Activated T-cell treated with anti-CD3 and anti-CD28 coated beads, Interleukin-2, amount 50 U/mL, for 48 hours (primary cell): Measurements from ENCODE around the gene C16orf74.

Source experiments
- DNase-seq, 2 experiments: peaks; one replicate each; pipeline ENCODE4 v3.0.0-alpha.2; 2020

The C16orf74 gene

GRCh38 chr16:85689950-85690320, 61.0 kb downstream of the C16orf74 start:
- no peak for DNase-seq

DNA sequence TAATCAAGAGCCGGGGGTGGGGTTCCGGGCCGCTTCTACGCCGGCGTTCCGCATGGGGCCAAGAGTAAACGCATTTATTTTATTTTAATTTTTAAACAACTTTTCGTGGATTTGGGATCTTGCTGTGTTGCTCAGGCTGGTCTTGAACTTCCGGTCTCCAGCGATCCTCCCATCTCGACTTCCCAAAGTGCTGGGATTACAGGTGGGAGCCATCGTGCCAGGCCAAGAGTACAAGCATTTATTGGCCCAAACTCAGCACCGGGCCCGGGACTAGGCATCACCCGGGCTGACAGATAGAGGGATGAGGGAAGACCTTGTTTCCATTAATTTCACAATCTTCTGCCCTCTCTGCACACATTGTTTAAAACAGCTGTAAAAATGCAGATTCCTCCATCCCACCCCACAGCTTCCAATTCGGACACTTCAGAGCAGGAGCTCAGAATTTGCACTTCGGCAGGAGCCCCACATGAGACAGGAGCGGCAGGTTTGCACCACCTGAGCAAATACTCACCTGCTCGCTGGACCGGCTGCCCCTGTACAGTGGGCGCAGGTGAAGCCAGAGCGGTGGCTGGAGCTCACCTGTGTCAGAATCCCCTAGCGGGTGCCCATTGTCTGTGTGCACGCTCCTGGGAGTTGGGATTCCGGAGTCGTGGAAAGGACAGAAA, 61.5 kb downstream of the C16orf74 start:
- DNase-seq: no peak

DNA sequence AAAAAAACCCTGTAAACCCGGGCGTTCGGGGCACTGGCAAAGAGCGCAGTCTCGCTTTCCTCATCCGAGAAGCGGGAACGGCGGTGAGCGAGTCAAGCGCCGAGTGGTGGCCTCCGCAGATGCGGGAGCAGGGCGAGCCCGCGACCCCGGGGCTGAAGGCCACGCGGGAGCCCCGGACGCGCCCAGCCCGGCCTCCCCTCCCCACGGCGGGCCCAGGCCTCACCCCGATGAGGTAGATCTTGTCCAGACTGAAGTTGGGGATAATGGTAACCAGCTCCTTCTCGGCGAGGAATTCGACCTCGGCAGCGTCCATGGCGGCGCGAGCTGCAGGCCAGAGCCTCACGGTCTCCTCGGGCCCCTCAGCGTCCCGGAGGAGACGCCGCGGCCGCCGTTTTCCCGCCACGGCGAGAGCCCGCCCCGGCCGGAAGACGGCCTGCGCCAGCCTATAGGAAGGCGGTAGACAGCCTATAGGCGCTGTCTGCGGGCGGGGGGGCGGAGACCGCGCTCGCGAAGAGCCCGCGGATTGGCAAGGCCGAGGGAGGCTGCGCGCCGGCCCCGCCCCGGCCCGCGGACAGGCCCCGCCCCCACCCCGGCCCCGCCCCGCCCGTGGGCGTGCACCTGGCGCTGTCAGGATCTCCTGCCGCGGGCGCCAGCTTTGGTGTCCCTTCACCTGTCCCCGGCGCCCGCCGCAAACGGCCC, 62.2 kb downstream of the C16orf74 start, which contains the start of gene GINS2:
Gene GINS2 (minus strand): TSS at position 369 of the 699 bp plus-strand sequence. CDS start 56 bp downstream, at position 313.
- DNase-seq: peak; percentile 93 to 95

- peak; percentile 50 to 58 for DNase-seq
Observed at GRCh38 chr16:85687651-85688471, 63.0 kb downstream of the C16orf74 start.

- DNase-seq: peak; percentile 50 to 59
Observed at GRCh38 chr16:85686912-85687591, 63.8 kb downstream of the C16orf74 start.

GRCh38 chr16:85685251-85685650, 65.6 kb downstream of the C16orf74 start:
- DNase-seq: no peak

DNA sequence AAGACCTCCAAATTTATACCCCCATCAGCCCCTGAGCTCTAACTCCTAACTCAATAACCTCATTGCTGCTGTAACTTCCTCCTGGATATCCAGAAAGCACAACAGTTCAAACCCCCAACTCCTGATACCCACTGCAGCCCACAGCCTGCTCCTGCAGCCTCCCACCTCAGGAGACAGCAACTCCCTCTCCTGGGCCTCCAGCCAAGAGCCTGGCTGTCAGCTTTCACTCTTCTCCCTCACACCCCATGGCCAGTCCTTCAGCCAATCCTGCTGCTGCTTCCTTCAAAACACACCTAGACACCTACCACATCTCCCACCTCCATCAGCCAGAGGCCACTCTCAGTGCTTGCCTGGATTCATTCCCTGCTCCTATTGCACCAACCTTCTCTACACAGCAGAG, 67.5 kb downstream of the C16orf74 start:
- DNase-seq: no peak

GRCh38 chr16:85682516-85682915, 68.4 kb downstream of the C16orf74 start:
- DNase-seq: no peak

DNA sequence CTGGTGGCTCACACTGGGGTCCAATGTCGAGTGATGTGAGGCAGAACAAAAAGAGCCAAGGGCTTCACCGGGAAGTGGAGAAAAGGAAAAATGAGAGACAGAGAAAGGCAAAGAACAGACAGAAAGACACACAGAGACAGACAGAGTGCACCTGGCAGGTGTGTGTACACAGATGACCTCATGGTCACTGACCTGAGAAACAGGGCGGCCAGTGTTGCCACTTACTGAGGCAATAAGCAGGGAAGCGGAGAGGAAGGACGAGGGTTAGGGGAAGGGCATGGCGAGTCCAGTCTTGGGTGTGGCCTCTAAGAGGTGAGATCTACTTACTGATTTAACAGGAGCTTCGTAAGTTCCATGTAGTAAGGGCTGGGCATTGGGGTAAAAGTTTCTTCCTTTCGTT, 69.6 kb downstream of the C16orf74 start:
- DNase-seq: no peak

GRCh38 chr16:85680352-85680944, 70.4 kb downstream of the C16orf74 start:
- no peak for DNase-seq

- no peak for DNase-seq
Observed at GRCh38 chr16:85679870-85680269, 71.0 kb downstream of the C16orf74 start.

GRCh38 chr16:85678821-85679220, 72.1 kb downstream of the C16orf74 start:
- no peak for DNase-seq

DNA sequence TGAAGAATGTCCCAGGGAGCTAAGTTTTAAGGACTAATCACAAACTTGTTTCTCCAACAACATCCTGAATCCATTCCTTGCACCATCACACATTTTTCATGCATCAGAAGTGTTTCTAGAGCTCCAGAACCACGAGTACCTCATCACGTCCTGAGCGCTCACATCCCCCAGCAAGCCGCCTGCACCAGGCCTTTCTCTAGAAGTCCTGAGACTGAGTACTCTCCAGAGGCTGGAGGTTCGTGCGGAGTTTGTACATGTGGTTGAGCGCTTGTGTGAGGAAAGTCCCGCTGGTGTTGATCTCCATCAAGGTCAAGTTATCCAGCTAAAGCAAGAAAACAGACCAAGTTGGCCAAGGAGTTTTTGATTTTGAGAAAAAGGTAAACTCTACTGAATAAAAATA, 72.9 kb downstream of the C16orf74 start:
- no peak for DNase-seq

DNA sequence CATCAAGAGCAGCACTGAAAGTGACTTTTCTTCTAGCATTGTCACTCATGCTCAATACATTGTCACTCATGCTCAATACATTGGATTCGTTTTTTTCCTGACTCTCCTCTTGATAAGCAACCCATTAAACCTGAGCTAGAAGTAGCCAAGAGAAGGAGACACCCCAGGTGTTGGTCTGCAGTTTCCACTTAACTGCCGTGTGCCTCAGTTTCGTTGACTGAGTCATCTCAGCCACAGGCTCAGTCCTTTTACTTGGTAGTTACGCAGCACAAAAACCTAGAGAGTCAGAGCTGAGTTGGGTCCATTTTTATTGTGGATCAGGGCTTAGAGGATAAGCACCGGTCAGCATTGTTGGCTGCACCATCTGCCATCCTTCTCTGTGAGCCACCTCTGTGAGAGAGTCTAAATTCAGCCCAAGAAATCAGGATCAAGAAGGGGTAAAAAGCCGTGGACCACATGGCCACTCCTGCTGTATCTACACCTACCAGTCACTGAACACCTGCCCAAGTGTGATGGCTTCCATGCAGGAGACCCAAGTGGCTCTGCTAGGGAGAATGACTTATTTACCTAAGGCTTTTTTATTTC, 73.4 kb downstream of the C16orf74 start:
- no peak for DNase-seq

- DNase-seq: no peak
Observed at GRCh38 chr16:85676466-85676865, 74.4 kb downstream of the C16orf74 start.

- no peak for DNase-seq
Observed at GRCh38 chr16:85675251-85675874, 75.5 kb downstream of the C16orf74 start.

GRCh38 chr16:85674828-85675227, 76.1 kb downstream of the C16orf74 start:
- DNase-seq: no peak

- no peak for DNase-seq
Observed at GRCh38 chr16:85674418-85674755, 76.5 kb downstream of the C16orf74 start.

DNA sequence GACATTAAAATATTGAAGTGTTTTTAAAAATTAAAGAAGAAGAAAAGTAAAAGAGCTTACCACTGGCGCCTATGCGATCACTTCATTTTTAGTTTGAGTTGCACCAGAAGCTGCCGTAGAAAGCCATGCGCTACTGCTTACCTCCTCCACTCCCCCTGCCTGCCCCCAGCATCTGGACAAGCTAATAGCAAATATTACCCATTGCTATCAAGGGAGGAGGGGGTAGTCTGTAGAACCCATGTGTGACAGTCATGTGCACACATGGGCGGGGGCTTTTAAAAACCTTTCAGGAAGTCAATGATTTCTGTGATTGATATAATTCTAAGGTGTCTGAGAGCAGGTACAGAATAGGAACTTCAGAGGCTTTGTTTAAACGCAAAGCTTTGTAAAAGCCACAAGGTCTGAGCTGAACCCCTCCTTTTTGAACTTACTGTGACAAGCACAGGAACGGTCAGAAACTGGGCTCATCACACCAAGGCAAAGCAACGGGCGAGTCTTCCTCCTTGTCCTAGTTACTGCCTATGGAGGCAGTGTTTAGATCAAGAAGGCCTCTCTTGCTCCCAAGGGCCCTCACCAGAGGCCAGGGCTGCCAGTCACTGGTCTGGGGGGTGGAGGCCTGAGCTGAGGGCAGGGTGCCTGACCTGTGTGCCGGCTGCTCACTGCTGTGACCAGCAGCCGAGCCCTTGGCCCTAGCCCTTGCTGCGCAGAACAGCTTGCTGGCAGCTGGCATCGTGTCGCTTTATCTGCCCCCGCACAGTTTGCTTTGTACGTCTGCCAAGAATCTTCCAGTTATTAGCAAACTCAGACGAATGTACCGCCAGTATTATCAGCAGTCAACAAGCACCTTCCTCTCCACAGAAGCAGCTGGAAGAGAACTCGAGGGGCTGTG, 77.1 kb downstream of the C16orf74 start:
- no peak for DNase-seq

DNA sequence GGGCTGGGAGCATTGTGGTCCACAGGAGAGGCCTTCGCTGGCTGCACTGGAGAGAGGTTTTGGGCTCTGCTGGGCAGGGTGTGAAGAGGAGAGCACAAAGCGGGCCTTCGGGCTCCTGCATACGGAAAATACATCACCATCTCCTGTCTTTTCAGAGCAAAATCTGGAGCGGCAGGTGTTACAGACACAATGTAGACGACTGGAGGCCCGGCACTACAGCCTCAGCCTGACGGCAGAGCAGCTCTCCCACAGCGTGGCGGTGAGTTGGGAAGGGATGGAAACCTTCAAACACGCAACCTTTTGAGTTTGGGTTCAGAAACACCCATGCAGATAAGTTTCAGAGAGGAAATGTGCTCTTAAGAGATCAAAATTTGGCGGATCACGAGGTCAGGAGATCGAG, 80.1 kb downstream of the C16orf74 start:
- DNase-seq: no peak
